ENCODE results near the gene VPS25.

- TF ChIP-seq POLR2A (IDR thresholded peaks at IDR 0.05; ENCODE audit: low read depth, low read length) (no peak), SPI1 (IDR thresholded peaks at IDR 0.05; ENCODE audit: low read depth, low read length) (no peak), POLR2AphosphoS5 (IDR thresholded peaks at IDR 0.05; ENCODE audit: low read depth, low read length) (no peak), TAF1 (IDR thresholded peaks at IDR 0.05; ENCODE audit: low read depth, low read length) (no peak), POU2F2 (IDR thresholded peaks at IDR 0.05; ENCODE audit: low read depth, low read length) (no peak)
Observed at GRCh38 chr17:42804918-42805367, 31.7 kb downstream of the VPS25 start.

Data from GM12891 (cell line).